Adipose tissue (tissue), 3 donors: ENCODE data around the gene MED10. TPM values are rescaled to one million over a fixed set of nuclear protein-coding genes. Genes with fewer than 3 reads are reported as not detected.
"Not testable (repeated sequence)": the region's sequence is repeated elsewhere in the genome, so short reads cannot be mapped to it uniquely, and the experiment has no call there.

ENCODE experiments used
- H3K27ac ChIP-seq: one replicate; pipeline ENCODE4 v1.5.1; 2013; ENCODE audit warnings: low read depth, low read length
- WGBS, 3 donors: extraction: QIAGEN DNeasy Blood & Tissue Kit; methylation state at CpG; one replicate each; pipeline ENCODE4 v1.1.7; 2013; 5-methylcytosine and 5-hydroxymethylcytosine counted together
- polyA plus RNA-seq, 3 donors: library from polyadenylated mRNA; stranded (reverse); fragments of 200-250 nt; gene quantifications; one replicate each; pipeline ENCODE4 v1.2.3, GENCODE V29; 2013
- donor health status: healthy with polysubstance abuse.
- donor health status: Bipolar disorder and iron deficiency.
- donor health status: healthy.

The MED10 gene
- polyA plus RNA-seq, 3 donors = 26.8 to 37.3 (median 35.5) TPM

- whole genome bisulfite sequencing, 3 donors = 89 to 92% (median 91%) methylated on average over 9 of the region's 9 CpGs
- H3K27ac ChIP-seq = no peak overlapping the region
Observed at GRCh38 chr5:6384856-6385255, 6.5 kb upstream of the MED10 start.

GRCh38 chr5:6383376-6383775 lies 5.0 kb upstream of the MED10 start:
- WGBS, 3 donors = 45 to 48% (median 47%) methylated on average over 6 of the region's 6 CpGs
- no peak overlapping the region for H3K27ac ChIP-seq

- 97 to 99% (median 98%) methylated on average over 4 of the region's 4 CpGs for WGBS, 3 donors
- no peak overlapping the region for H3K27ac ChIP-seq
Observed at GRCh38 chr5:6379246-6379645, 899 bp upstream of the MED10 start.

- no peak overlapping the region for H3K27ac ChIP-seq
- 9 to 17% (median 9%) methylated on average over 8 of the region's 8 CpGs for WGBS, 3 donors
Observed at GRCh38 chr5:6378766-6379103, 388 bp upstream of the MED10 start.

GRCh38 chr5:6377582-6377904 lies 804 bp downstream of the MED10 start:
- 32 to 39% (median 37%) methylated on average over 6 of the region's 6 CpGs for WGBS, 3 donors

GRCh38 chr5:6376974-6377520 lies 1.3 kb downstream of the MED10 start:
- WGBS, 3 donors = 75 to 85% (median 84%) methylated on average over 11 of the region's 11 CpGs
- no peak overlapping the region for H3K27ac ChIP-seq

More at GRCh38 chr5:6377582-6377904, 804 bp downstream of the MED10 start:
- H3K27ac ChIP-seq = no peak overlapping the region

- H3K27ac ChIP-seq = no peak overlapping the region
- WGBS, 3 donors = 83 to 92% (median 88%) methylated on average over 17 of the region's 17 CpGs
Observed at GRCh38 chr5:6373081-6373846, 5.1 kb downstream of the MED10 start.

GRCh38 chr5:6372251-6373080 lies 5.9 kb downstream of the MED10 start:
- no peak overlapping the region for H3K27ac ChIP-seq
- WGBS, 3 donors = 84 to 88% (median 84%) methylated on average over 23 of the region's 23 CpGs

GRCh38 chr5:6371079-6371810 lies 7.1 kb downstream of the MED10 start:
- H3K27ac ChIP-seq = no peak overlapping the region
- 95 to 97% (median 96%) methylated on average over 19 of the region's 19 CpGs for WGBS, 3 donors

GRCh38 chr5:6370580-6370979 lies 7.8 kb downstream of the MED10 start:
- 89 to 93% (median 92%) methylated on average over 13 of the region's 13 CpGs for WGBS, 3 donors
- H3K27ac ChIP-seq = no peak overlapping the region

- 63 to 71% (median 67%) methylated on average over 16 of the region's 16 CpGs for WGBS, 3 donors
Observed at GRCh38 chr5:6365977-6366590, 12.3 kb downstream of the MED10 start.

GRCh38 chr5:6365142-6365976 lies 13.0 kb downstream of the MED10 start:
- WGBS, 3 donors = 91% methylated on average over 15 of the region's 15 CpGs
- no peak overlapping the region for H3K27ac ChIP-seq

More at GRCh38 chr5:6365977-6366590, 12.3 kb downstream of the MED10 start:
- H3K27ac ChIP-seq = no peak overlapping the region

GRCh38 chr5:6363454-6364011 lies 14.8 kb downstream of the MED10 start:
- WGBS, 3 donors = 92 to 99% (median 96%) methylated on average over 4 of the region's 5 CpGs

GRCh38 chr5:6362846-6363245 lies 15.5 kb downstream of the MED10 start:
- H3K27ac ChIP-seq = no peak overlapping the region
- 92 to 94% (median 94%) methylated on average over 7 of the region's 7 CpGs for WGBS, 3 donors

More at GRCh38 chr5:6363454-6364011, 14.8 kb downstream of the MED10 start:
- not testable (repeated sequence) for H3K27ac ChIP-seq

- no peak overlapping the region for H3K27ac ChIP-seq
Observed at GRCh38 chr5:6361101-6361500, 17.2 kb downstream of the MED10 start.

GRCh38 chr5:6360323-6361072 lies 17.8 kb downstream of the MED10 start:
- no peak overlapping the region for H3K27ac ChIP-seq
- 75 to 85% (median 84%) methylated on average over 18 of the region's 18 CpGs for WGBS, 3 donors

More at GRCh38 chr5:6361101-6361500, 17.2 kb downstream of the MED10 start:
- WGBS, 3 donors = 76 to 85% (median 85%) methylated on average over 8 of the region's 8 CpGs
